Midbrain (tissue), 1 donor: ENCODE data around the gene PTPRK.
"Not testable (repeated sequence)": the region's sequence is repeated elsewhere in the genome, so short reads cannot be mapped to it uniquely, and the experiment has no call there.

Experiments used
- DNase-seq: peaks from one replicate; lab custom pipeline; 2025; lab: John Stamatoyannopoulos, UW

Gene PTPRK

DNA sequence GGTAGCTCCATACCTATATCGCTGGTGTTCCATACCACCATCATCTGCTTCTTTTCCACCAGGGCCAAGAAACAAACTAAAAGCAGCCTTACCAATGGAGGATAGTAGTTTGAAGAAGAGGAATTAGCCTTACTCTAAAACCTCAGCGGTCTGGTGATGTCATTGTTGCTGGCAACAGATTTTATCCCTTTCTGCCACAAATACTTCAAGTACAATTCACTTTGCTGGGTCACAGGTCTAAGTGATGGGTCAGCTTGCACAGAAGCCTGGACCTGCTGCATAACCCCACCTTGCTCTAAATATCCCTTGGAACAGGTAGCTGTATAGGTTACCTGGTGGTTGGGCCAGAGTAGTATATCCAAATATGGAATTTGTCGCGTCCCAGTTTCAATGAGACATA lies 566.3 kb downstream of the PTPRK start:
- no peak for DNase-seq

DNA sequence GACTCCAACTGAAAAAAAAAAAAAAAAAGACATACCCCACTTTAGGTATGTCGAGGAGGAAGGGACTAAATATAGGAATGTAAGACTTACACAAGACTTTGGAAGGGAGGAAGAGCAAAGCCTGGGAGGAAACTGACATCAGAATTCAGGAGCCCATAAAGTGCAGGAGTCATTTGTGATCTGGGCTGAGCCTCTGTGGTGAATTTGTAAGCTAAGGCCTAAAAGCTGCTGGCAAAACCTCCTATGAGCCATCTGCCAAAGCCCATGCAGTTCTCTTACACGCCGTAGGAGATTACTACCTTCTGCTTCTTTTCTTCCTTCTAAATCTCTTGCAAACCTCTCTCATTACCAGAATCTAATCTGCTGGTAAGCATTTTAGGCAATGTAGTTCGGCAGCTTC lies 567.6 kb downstream of the PTPRK start:
- no peak for DNase-seq

DNA sequence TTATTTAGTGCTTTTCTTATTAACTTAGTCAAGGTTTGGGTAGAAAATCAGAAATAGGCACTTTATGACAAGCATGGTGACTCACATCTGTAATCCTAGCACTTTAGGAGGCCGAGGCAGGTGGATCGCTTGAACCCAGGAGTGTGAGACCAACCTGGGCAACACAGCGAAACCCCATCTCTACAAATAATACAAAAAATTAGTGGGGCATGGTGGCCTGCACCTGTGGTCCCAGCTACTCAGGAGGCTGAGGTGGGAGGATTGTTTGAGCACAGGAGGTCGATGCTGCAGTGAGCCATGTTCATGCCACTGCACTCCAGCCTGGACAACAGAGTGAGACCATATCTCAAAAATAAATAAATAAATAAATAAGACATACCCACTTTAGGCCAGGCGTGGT lies 568.2 kb downstream of the PTPRK start:
- no peak for DNase-seq

DNA sequence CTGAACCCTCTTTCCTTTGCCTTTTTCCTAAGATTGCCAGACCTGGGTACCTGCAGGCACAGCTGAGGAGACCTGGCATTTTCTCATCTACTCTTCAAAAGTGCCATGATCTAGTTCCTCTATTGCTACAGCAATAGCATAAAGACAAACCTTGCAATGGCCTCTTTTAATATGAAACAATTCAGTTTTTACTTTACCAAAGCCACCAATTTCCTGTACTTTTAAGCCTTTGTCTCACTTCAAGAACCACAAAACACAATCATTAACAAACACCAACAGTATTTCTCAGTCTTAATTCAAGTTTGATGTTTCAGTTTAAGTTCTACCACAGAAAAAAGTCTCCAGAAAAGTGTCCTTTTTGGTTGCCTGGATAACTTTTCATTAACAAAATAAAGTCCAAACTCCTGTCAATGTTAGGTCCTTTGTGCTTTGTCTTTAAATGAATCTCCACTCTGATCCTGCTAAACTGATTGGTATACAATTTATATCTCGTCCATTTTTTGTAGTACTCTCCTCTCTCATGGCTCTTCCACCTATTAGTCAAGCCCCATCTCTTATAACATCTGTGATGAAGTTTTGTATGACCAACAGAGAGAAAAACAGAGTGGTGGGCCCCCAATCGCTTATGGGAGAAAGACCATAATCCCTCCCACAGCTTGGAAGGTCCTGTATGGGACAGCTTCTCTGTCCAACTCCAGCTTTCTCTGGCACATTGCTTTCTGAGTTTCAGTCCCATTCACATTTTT lies 569.1 kb downstream of the PTPRK start:
- DNase-seq = no peak

DNA sequence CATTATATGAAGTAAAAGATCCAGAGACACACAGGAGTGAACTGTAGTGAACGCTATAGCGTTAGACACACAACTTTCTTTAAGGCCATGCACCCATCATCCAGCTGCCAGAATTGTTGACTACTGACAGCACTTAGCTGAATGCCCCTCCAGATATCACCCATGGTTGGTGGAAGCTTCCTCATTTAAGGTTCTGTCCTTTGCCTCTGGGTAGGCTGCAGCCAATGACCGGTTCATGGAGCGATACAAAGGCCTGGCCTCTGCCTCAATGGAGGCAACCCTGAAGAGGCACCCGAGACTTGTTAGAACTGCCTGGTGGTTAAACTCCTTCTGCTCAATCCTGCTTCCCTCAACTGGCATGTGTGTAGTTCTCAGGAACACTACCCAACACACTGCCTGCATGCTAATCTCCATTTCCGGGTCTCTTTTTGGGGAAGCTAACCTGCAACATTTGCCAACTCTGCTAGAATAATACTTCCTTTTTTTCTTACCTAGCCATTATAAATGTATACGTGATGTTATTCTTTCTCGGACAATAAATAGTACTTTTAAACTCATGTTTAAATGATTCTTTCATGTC lies 569.7 kb downstream of the PTPRK start:
- DNase-seq = no peak

DNA sequence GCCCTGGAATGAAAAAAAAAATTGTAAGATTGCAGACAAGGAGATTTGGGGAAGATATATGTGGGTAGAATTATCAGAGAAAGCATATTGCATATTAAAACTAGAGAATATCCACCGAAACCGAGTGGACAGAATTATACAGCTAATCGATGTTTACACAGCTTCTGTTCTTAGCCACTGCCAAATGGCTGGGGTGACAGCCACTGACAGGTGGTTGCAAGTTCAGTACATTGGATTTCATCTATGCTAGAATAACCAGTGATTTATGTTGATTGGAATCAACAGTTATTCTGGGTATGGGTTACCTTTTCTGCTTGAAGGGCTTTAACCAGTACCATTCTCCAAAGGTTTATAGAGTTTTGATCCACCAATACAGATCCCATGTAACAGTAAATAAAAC lies 571.1 kb downstream of the PTPRK start:
- no peak for DNase-seq

DNA sequence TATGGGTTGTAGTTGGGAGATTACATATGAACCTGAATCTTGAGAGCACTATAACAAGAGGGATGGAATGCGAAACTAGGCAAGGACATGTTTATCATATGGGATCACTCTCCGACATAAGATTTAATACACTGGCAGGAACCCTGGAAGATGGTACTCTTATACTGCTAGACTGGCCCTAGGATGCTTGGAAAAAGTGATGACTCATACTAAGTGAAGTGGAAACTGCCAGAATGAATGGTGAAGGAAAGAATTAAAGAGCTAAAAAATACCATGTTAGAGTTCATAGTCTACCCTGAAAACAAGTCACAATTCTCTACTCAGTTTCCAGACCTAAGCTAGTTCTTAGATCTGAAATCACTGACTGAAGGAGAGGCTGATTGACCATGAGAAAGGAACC lies 574.0 kb downstream of the PTPRK start:
- no peak for DNase-seq

DNA sequence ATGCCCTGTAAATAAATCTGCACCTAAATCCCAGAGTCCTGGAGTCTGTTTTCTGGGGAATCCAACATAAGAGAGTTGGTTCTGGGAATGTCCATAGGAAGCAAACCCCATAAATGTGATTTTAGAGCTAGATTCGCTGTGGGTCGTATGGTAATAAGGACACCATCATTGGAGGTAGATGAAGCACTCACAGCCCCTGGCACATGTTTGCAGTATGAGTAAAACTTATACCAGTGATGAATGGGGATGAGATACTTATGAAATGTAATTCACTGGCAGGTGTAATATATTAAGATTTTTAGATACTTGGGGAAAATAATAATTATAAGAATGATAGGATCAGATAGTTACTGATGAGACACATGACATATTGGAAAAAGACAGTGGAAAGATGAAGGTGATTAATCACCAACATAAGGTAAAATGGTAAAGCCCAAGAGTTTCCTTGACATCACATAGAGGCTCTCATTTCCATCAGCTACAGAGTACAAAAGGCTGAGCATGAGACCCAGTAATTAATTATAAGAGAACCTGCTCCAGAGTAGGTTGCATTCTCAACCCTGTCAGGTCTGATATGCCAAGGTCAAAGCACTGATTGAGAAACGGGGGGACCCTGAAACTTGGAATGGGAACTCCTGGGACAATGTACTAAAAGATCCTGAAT lies 574.8 kb downstream of the PTPRK start:
- DNase-seq = no peak

DNA sequence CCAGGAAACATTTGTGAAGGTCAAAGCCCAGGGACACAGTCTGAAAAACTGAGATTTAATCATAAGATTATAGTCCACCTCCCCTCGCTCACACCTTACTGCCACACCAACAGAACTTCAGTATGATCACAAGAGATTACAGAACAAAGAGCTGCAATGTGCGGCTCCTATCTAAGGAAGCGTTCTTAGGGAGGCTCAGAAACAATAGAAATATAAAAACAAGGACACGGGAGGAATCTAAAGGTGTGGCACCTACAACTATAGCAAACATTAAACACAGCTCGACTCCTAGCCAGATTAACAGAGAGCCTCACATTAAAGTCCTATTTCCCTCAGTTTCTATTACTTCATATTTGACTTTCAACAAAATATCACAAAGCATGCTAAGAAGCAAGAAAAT lies 579.2 kb downstream of the PTPRK start:
- DNase-seq = no peak

DNA sequence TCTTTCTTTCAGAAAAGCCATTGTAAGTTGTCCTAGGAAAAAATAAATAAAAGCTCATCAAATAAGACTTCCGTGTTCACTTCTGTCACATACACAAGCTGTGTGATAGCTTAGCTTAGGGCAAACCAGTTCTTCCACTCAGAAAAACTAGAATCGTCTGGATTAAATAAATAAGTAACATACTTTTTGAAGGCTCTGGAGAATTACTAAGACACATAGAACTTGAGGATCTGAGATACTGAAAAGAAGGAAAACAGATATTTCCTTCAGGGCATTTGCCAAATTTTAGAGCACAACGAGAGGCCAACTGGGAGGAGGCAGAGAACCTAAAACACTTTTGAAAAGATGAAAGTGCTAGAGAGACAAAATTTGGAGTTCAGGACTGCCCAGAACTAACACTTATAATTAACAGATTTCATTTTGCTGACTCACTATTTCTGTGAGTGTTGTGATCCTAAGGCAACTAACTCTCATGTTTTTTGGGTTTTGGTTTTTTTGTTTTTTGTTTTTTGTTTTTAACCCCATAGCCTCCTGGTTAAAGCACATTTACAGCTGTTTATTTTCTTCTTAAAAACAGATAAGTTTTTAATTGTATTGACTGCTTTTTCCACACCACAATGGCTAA lies 580.8 kb downstream of the PTPRK start:
- DNase-seq = no peak

DNA sequence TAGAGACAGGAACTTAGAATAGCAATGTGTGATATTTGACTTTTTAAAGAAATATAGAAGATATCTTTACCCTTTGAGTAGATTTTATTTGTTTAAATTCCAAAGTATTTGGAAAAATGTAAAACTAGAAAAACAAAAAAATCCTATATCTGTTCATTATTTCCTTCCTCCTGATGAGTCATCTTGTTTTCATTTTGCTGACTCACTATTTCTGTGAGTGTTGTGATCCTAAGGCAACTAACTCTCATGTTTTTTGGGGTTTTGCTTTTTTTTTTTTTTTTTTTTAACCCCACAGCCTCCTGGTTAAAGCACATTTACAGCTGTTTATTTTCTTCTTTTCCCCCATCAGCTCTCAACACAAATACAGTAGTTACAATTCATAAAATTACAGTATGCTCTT lies 581.7 kb downstream of the PTPRK start:
- DNase-seq = no peak

DNA sequence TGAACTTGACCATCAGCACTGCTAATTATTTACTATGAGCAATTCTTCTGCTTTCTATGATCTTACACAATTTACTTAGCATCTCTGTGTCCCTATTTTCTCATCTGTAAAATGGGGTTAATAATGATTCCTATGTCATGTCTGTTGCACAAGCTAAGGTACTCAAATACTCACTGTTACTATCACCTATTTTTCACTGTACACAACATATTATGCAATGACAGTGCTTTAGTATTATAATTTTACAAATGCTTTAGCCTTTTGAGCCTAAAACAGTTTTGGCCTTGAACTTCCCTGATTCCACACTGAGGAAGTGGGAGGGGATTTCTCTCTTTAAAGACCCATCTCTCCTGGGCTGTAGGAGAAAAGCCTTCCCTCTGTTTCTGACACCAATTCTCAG lies 582.7 kb downstream of the PTPRK start:
- DNase-seq = no peak

DNA sequence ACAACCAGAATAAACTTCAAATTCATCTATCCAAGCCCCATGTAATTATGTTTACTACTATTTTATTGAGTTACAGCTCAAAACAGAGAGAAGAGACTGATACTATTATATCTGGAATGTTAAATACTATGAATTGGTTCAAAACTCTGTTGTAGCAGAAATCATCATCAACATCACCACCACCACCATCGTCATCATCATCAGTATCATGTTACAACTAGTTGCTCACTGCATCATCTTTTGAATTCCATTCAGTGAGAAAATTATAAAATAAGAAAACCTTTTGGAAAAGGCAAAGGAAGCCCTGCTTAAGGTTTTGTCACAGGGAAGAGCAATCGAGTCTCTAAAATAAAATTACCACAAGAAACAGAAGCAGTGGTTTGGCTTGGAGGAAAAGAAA lies 583.3 kb downstream of the PTPRK start:
- DNase-seq = no peak

DNA sequence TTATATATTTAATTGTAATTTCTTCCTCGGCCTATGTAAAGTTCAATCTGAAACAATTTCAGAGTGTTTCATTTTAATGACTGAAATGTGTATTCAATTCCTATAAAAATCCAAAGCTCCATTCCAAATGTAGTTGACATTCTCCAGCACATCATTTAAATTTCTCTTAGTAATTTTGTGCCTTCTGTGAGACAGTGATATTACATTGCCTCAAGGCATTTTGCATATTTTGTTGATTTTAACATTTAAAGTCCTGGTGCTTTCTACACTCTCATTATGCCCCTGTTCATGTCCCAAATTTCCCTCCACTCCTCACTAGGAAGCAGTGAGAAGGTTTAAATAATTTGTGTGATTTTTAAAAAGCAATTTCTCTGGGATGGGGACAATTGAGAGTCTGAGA lies 585.4 kb downstream of the PTPRK start:
- no peak for DNase-seq

DNA sequence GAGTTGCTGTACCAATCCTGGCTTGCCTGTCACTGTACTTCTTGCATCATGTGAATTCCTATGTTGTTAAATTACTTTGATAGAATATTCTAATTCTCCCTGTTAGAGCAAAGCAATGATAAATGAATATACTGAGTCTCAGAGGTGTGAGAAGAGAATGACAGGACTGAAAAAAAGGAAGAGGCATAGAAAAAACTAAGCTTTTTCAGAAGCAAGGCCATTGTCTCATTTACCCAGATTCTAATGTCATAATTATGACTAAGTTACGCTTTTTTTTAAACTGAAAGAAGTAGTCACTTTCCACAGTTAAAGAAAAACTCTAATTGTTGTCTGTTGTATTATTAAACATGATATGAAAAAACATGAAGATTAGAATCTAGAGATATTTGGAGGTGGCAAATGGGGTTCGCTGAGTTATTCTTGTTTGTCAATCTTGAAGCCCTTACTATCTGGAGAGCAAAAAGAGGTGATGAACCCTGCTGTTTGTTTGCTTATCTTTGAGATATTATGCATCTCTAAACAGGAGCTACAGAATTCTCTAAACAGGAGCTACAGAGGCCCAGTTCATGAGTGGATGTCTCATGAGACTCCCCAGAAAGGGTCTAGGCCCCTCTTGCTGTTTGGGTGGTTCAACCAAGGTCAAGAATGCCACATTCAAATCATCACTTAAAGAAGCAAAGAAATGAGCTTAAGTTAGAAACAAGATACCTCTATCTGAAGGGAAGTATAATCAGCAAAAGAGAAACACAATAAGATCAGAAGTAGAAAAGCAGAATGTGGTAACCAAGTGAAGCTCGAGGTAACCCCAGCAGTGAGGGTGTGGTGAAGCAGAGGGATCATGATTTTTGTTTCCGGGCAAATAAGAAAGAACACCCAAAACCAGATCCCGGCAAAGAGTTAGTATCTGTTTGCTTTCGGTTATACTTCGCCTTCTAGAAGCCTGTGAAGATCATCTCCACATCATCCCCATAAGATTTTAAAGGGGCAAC lies 586.3 kb downstream of the PTPRK start:
- DNase-seq = no peak

DNA sequence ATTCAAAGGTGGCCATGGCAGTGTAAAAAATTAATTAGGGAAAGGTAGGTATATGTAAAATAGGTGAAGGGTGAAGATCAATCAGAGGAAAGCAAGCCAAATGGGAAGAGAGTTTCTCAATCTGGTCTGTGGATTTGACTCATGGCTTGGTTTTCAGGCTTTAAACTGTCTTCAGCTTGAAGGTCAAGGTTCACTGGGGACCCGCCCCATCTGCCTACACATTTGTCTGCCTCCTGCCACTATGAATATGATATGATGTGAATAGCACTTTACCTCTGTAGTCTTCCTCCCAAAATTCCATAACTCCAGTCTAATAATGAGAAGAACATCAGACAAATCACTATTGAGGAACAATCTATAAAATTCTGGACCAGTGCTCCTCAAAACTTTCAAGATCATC lies 587.3 kb downstream of the PTPRK start:
- no peak for DNase-seq

DNA sequence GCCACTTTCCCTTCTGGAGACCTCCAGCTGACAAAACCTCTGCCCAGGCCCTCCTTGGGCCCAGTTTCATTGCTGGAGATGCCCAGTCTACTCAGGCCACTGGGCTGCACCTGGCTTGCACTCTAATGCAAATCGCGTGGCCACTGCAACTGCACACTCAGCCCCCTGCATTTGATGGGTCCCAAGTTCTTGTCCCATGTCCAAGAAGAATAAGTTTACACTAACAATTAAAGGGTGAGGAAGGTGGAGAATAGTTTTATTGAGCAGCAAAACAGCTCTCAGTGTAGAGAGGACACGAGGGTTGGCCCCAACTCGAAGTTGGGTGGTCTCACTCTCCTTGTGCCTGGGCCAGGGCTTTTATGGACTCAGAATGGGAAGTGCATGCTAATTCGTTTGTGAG lies 587.7 kb downstream of the PTPRK start:
- no peak for DNase-seq

DNA sequence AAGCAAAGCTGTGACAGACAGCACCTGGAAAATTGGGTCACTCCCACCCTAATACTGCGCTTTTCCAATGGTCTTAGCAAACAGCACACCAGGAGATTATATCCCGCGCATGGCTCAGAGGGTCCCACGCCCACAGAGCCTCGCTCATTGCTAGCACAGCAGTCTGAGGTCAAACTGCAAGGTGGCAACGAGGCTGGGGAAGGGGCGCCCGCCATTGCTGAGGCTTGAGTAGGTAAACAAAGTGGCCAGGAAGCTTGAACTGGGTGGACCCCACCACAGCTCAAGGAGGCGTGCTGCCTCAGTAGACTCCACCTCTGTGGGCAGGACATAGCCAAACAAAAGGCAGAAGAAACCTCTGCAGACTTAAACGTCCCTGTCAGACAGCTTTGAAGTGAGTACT lies 594.0 kb downstream of the PTPRK start:
- DNase-seq = not testable (repeated sequence)

DNA sequence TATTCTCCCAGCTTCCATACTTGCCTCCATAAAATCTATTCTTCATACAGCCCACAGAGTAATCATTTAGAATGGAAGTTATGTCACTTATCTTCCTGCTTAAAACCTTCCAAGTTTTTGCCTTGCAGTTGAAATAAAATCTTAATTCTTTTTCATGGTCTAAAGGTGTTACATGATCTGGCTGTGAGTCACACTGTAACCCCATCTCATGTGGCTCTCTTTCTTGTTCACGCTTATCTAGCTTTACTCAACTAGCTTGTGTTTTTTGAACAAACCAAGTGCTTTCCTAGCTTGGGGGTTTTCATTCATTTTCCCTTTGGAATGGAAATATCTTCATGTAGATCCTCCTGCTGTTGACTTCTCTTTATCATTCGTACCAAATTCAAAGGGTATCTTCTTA lies 596.0 kb downstream of the PTPRK start:
- DNase-seq = no peak

DNA sequence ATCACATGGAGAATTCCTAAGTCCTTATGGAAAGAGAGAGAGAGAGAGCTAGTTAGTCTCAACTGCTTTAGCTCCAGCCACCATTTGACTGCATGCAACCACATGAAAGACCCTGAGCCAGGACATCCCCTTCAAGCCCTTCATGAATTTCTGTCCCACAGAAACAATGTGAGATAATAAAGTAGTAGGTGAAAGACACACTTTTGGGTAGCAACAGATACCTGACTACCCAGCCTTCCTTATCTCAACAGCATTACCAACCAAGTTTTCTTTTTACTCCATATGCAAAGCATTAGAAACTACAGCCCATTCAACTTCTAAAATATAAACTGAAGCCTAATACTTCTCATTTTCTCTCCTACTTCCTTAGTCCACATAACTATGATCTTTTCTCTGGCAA lies 596.4 kb downstream of the PTPRK start:
- no peak for DNase-seq

DNA sequence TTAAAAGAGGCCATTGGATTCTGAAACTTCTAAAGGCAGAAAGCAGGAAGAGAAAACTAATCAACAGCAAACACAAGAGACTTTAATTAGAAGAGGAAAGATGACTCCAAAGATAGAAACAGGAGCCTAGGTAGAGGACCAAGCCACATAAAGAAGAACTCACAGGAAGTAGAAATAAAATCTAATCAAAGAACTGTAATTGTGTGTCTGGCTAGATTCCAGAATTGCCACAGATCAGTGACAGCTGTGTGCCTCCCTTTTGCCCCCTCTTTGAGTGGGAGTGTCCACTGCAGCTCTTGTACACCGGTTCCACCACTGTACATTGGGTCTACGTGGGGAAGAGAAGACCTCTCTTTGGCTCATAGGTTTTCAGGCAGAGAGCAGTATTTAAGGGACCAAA lies 597.3 kb downstream of the PTPRK start:
- DNase-seq = no peak

DNA sequence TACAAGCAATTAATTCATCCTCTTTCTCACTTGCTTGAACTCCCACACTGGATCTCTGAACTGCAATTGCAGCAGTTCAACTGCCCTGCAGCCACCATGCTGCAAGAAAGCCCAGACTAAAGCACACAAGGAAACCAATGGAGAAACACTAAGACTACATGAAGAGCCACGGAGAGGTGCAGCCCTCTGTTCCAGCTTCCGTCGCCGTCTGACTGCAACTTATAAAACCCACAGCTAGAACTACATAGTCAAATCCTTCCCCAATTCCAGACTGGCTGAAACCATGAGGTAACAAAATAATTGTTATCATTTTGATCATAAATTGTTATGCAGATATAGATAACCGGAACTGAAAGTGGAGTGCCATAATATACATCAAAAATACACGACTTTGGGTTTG lies 598.4 kb downstream of the PTPRK start:
- DNase-seq = no peak
